Measurements from ENCODE around the gene LHX3.

The LHX3 gene

GRCh38 chr9:136191099-136191959 lies 13.6 kb downstream of the LHX3 start:
- DNase-seq: no peak

DNA sequence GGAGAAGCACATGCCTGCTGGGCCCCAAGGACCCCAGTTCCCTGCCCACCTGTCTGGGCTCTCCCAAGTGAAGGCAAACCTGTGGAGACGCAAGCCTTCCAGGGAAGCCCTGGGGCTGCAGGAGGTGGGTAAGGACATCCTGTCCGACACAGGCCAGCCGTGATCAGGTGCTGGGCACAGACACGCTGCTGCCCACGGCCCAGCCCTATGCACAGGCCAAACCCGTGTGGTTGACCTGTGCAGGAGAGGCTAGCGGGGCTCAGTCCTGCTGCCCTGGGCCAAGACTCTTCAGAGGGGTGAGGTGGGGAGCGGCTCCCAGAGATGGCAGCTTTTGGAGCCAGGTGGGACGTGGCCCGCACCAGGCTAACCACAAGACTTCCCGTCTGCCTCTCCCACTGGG lies 14.3 kb downstream of the LHX3 start:
- no peak for DNase-seq

DNA sequence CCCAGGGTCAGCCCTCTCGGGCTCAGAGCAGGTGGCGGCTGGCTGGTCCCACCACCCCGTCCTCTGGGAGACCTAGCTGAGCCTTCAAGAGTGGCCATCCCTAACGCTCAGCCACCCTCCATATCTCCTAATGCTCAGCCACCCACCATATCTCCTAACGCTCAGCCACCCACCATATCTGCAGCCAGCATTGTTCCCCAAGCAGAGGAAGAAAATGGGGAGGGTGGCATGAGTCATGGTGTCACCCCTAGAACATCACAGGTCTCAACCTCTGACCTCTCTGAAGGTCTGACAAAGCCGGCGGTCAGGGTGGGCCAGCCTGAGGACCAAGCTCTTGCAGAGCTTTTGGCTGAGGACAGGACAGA lies 14.7 kb downstream of the LHX3 start:
- no peak for DNase-seq

GRCh38 chr9:136189394-136190236 lies 15.3 kb downstream of the LHX3 start:
- DNase-seq: no peak

GRCh38 chr9:136187683-136188586 lies 17.0 kb downstream of the LHX3 start:
- no peak for DNase-seq

GRCh38 chr9:136187197-136187596 lies 17.7 kb downstream of the LHX3 start:
- no peak for DNase-seq

GRCh38 chr9:136186386-136186785 lies 18.5 kb downstream of the LHX3 start:
- DNase-seq: no peak

DNA sequence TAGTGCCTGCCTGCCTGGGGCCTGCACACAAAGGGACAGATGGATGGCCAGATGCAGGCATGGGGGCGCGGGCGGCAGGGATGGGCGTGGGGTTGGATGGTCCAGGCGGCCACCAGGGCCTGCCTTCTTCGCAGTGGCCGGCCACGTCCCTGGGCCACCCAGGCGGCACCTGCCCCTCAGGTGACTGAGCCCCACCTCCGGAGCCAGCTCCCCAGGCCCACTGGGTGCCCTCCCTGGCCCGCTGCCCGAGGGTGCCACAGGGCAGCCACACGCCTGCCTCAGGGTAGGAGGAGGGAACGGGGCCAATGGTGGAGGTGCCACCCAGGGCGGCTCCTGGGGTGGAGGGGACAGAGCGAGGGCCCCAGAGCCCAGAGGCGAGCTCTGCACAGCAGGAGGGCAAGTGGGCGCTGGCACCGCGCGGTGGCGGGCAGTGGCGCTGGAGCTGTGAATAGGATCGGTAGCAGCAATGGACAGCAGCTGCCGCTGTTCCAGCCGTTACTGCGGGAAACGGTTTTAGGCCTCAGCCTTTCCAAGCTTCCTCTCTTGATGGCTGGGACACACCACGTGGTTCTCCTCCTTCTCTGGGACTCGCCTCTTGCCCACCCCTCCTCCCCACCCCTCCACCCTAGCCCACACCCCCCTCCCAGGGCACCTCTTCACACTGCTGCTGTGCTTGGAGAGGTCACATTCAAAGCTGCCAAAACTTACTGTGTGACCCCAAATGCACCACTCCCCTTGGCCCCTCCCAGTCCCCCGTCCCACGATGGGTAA lies 19.1 kb downstream of the LHX3 start:
- DNase-seq: no peak

GRCh38 chr9:136185066-136185465 lies 19.9 kb downstream of the LHX3 start:
- DNase-seq: no peak

GRCh38 chr9:136182850-136183422 lies 22.0 kb downstream of the LHX3 start:
- DNase-seq: no peak

- no peak for DNase-seq
Observed at GRCh38 chr9:136182420-136182787, 22.5 kb downstream of the LHX3 start.

GRCh38 chr9:136181784-136182419 lies 23.0 kb downstream of the LHX3 start:
- no peak for DNase-seq

GRCh38 chr9:136180586-136180985 lies 24.3 kb downstream of the LHX3 start:
- no peak for DNase-seq

DNA sequence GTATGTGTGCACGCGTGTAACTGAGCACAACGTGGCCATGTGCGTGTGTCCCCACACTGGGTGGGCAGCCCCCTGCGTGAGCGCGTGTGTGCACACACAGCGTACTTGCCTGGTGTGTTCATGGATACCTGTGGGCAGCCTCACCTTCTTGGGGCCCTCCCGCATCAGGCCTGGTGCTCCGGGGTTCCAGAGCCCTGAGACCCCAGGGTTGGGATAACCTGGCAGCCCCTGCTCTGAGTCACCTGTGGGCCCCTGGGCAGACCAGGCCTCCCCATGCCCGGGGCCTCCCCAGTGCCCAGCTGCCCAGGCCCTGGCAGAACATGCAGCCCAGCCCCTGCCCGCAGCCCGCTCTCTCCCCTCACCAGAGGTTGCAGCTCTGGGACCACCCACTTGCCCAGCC lies 25.2 kb downstream of the LHX3 start:
- no peak for DNase-seq

- no peak for DNase-seq
Observed at GRCh38 chr9:136179101-136179616, 25.8 kb downstream of the LHX3 start.

GRCh38 chr9:136178773-136179075 lies 26.2 kb downstream of the LHX3 start:
- no peak for DNase-seq

DNA sequence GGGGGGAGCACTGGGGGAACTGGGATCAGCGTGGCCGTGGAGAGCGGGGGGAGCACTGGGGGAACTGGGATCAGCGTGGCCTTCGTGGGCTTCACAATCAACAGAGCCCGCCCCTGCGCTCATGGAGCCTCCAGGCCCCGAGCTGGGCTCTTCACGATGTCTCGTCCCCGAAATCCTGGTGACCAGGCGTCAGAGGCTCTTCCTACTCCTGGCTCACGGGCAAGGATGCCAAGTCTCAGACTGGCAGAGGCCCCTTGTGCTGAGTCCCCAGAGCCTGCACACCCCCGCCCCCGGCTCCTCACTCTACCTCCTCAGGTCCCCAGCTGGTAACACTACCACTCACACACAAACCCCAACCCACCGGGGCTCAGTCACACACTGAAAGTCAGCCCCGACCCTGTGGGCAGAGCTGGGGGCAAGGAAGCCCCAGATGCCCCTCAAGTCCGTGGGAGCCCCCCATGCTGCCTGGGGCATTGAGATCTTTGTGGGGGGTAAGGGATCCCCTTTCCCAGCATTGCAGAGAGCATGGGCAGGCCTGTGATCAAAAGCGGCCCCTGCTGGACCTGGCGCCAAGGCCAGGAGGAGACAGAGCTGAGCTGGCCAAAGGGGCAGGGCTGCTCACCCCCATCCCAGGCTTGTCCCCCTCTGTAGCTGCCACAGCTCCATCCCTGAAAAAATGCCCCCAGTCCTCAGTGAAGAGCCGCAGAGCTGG lies 26.7 kb downstream of the LHX3 start:
- no peak for DNase-seq

DNA sequence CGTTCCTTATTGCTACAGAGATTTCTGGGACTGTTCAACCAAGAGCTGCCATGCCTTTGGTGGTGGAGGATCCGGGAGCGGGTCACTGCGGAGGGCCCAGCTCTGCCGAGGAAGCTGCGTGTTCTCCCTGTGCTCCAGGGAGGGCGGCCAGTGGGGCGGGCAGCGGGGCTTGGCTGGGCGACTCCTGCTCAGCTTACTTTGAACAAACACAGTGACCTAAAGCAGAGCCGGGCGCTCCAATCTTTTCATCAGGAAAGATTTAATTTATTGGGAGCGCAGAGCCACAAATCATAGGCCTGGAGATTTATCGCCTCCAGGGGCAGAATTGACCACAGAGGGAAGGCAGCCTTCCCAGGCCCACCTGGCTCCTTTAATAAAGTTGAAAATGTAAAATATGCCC lies 27.7 kb downstream of the LHX3 start:
- DNase-seq: no peak

GRCh38 chr9:136175616-136176197 lies 29.2 kb downstream of the LHX3 start:
- DNase-seq: peak; percentile 59
